OCI-LY3 (cell line): ENCODE results near the gene JDP2.

Experiments
- H2AFZ ChIP-seq: fragments of 200-600, 300-600 bp; shearing (Covaris generic); 2 replicates; pipeline ENCODE4 v1.6.0; 2014; ENCODE audit warnings: antibody characterized with exemption, low read depth, low read length
- H3K27ac ChIP-seq: fragments of 200-600, 300-600 bp; sonication (generic); 2 replicates; pipeline ENCODE4 v1.5.1; 2014; ENCODE audit warnings: mild to moderate bottlenecking, low read length, moderate library complexity, mixed read lengths
- H3K27me3 ChIP-seq: fragments of 200-600, 300-600 bp; sonication (generic); 2 replicates; pipeline ENCODE4 v1.6.1; 2014; ENCODE audit warnings: low read depth, low read length, mixed read lengths
- H3K36me3 ChIP-seq: fragments of 200-600, 300-600 bp; sonication (generic); replicated peaks from 2 replicates; pipeline ENCODE3; 2014; ENCODE audit warnings: low read depth, low read length, mixed read lengths
- H3K4me1 ChIP-seq: fragments of 300-600, 200-600 bp; sonication (generic); 2 replicates; pipeline ENCODE4 v1.6.1; 2014; ENCODE audit warnings: low read length, mixed read lengths
- H3K4me2 ChIP-seq: fragments of 200-600, 300-600 bp; sonication (generic); 2 replicates; pipeline ENCODE4 v1.6.1; 2014; ENCODE audit warnings: low read length, mixed read lengths
- H3K4me3 ChIP-seq: fragments of 300-600, 200-600 bp; sonication (generic); 2 replicates; pipeline ENCODE4 v1.5.1; 2014; ENCODE audit warnings: antibody characterized with exemption, mild to moderate bottlenecking, low read length, moderate library complexity
- H3K79me2 ChIP-seq: fragments of 300-600, 200-600 bp; shearing (Covaris generic); 2 replicates; pipeline ENCODE4 v1.6.1; 2014; ENCODE audit warnings: mild to moderate bottlenecking, low read length, mixed read lengths
- H3K9ac ChIP-seq: fragments of 300-600, 200-600 bp; shearing (Covaris generic); 2 replicates; pipeline ENCODE4 v1.6.0; 2014; ENCODE audit warnings: mild to moderate bottlenecking, low read length, moderate library complexity
- H3K9me3 ChIP-seq: fragments of 200-600, 300-600 bp; shearing (Covaris generic); 2 replicates; pipeline ENCODE4 v1.6.1; 2014; ENCODE audit warnings: low read length, mixed read lengths; ENCODE audit not compliant: insufficient read depth
- H4K20me1 ChIP-seq: fragments of 200-600, 300-600 bp; sonication (generic); 2 replicates; pipeline ENCODE4 v1.6.1; 2016; ENCODE audit warnings: low read length, mixed read lengths; ENCODE audit not compliant: insufficient read depth
- EZH2phosphoT487 ChIP-seq: fragments of 200-600 bp; shearing (Covaris generic); IDR thresholded peaks from 2 replicates; pipeline ENCODE4 v1.6.1; 2018; ENCODE audit warnings: antibody characterized with exemption, mixed run types, low read depth
- TF ChIP-seq, protein P1 (sequence below): fragments of 200-600, 300-600 bp; sonication (generic); IDR thresholded peaks from 2 replicates; pipeline ENCODE4 v1.5.1; 2014; ENCODE audit warnings: antibody characterized with exemption, low read length, low read depth

Gene JDP2

DNA sequence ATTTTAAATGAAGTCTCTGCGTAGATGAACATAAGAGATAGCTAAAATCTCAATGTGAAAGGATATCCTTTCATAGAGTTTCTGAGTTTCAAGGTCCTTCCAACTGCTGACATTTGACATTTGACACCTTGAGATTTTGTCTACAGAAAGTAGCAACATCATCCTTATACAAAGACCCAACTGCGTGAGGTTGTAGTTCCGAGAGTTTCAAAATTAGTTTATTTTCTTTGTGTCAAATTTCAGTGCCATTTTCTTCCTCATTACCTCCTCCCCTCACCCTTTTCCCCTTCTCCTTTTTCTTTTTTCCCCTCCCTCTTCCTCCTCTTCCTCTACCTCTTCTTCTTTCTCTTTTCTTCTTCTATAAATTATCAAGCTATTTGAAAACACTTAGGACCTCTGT lies 67.6 kb downstream of the JDP2 start:
- Histone ChIP-seq H3K27me3 (no peaks in the 10 kb centered on the region), H2AFZ (no peak overlapping the region), H3K4me1 (peaks cover 97% of the 10 kb centered on the region)

GRCh38 chr14:75495882-75496281 lies 68.1 kb downstream of the JDP2 start:
- Histone ChIP-seq H2AFZ (no peak overlapping the region), H3K4me2 (peak overlapping the region; percentile 91), H3K4me3 (peak overlapping the region; percentile 34; the same call in 1 of the 2 replicates), H3K79me2 (peaks cover 13% of the 10 kb centered on the region), H3K27me3 (no peaks in the 10 kb centered on the region), H4K20me1 (no peaks in the 10 kb centered on the region), H3K36me3 (no peaks in the 10 kb centered on the region), H3K9me3 (no peaks in the 10 kb centered on the region), H3K4me1 (peaks cover 97% of the 10 kb centered on the region), H3K27ac (peak overlapping the region; percentile 99), H3K9ac (peak overlapping the region; percentile 99)
- TF ChIP-seq, protein P1, sequence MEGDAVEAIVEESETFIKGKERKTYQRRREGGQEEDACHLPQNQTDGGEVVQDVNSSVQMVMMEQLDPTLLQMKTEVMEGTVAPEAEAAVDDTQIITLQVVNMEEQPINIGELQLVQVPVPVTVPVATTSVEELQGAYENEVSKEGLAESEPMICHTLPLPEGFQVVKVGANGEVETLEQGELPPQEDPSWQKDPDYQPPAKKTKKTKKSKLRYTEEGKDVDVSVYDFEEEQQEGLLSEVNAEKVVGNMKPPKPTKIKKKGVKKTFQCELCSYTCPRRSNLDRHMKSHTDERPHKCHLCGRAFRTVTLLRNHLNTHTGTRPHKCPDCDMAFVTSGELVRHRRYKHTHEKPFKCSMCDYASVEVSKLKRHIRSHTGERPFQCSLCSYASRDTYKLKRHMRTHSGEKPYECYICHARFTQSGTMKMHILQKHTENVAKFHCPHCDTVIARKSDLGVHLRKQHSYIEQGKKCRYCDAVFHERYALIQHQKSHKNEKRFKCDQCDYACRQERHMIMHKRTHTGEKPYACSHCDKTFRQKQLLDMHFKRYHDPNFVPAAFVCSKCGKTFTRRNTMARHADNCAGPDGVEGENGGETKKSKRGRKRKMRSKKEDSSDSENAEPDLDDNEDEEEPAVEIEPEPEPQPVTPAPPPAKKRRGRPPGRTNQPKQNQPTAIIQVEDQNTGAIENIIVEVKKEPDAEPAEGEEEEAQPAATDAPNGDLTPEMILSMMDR, result no peak
- no peak for TF ChIP-seq EZH2phosphoT487

More for the DNA sequence above, 67.6 kb downstream of the JDP2 start:
- Histone ChIP-seq H3K4me2 (peak overlapping the region; percentile 91), H3K79me2 (peaks cover 18% of the 10 kb centered on the region), H3K27ac (peak overlapping the region; percentile 99), H3K4me3 (peak overlapping the region; percentile 34; the same call in 1 of the 2 replicates), H4K20me1 (no peaks in the 10 kb centered on the region), H3K9me3 (no peaks in the 10 kb centered on the region), H3K9ac (peak overlapping the region; percentile 99), H3K36me3 (no peaks in the 10 kb centered on the region)
- TF ChIP-seq, protein P1, result no peak
- no peak for TF ChIP-seq EZH2phosphoT487

- H3K27ac ChIP-seq, result peak overlapping the region; percentile 99
- peaks cover 17% of the 10 kb centered on the region for H3K79me2 ChIP-seq
- H3K9me3 ChIP-seq, result no peaks in the 10 kb centered on the region
- no peaks in the 10 kb centered on the region for H3K27me3 ChIP-seq
- no peaks in the 10 kb centered on the region for H4K20me1 ChIP-seq
- H2AFZ ChIP-seq, result no peak overlapping the region
- TF ChIP-seq EZH2phosphoT487, result no peak
- TF ChIP-seq, protein P1, result no peak; the same call in 1 of the 2 replicates
- H3K9ac ChIP-seq, result peak overlapping the region; percentile 99
- H3K4me3 ChIP-seq, result no peak overlapping the region
- H3K4me1 ChIP-seq, result peaks cover 97% of the 10 kb centered on the region
- peaks cover under 1% of the 10 kb centered on the region for H3K36me3 ChIP-seq
- peak overlapping the region; percentile 91 for H3K4me2 ChIP-seq
Observed at GRCh38 chr14:75496755-75497154, 68.9 kb downstream of the JDP2 start.

- H2AFZ ChIP-seq, result no peak overlapping the region
- H3K27ac ChIP-seq, result peak overlapping the region; percentile 99
- no peaks in the 10 kb centered on the region for H3K9me3 ChIP-seq
Observed at GRCh38 chr14:75497191-75497590, 69.4 kb downstream of the JDP2 start.

More at GRCh38 chr14:75497191-75497590, 69.4 kb downstream of the JDP2 start:
- Histone ChIP-seq H4K20me1 (no peaks in the 10 kb centered on the region), H3K36me3 (peaks cover 4% of the 10 kb centered on the region), H3K27me3 (no peaks in the 10 kb centered on the region), H3K4me3 (peak overlapping the region; percentile 65), H3K4me1 (peaks cover 97% of the 10 kb centered on the region), H3K4me2 (peak overlapping the region; percentile 91), H3K9ac (peak overlapping the region; percentile 99), H3K79me2 (peaks cover 17% of the 10 kb centered on the region)
- TF ChIP-seq, protein P1, result peak; percentile 6; the same call in 1 of the 2 replicates
- no peak for TF ChIP-seq EZH2phosphoT487
